Astrocyte (in vitro differentiated cells and primary cell): ENCODE data around the gene ALK. TPM values are rescaled to one million over a fixed set of nuclear protein-coding genes. Genes with fewer than 3 reads are reported as not detected.

Experiments
- DNase-seq: peaks from one replicate; pipeline ENCODE4 v3.0.0-alpha.2; 2010; ENCODE audit warnings: low read depth
- FAIRE-seq: peaks from 2 replicates; lab custom pipeline; 2011; peaks lifted over from hg19 to GRCh38; lab: Jason Lieb, UNC
- H2AFZ ChIP-seq: 2 replicates; pipeline ENCODE4 v1.6.0; 2012; ENCODE audit warnings: low read depth, low read length, inconsistent platforms
- H3K27ac ChIP-seq: 2 replicates; pipeline ENCODE4 v1.5.1; 2011; ENCODE audit warnings: low read depth, low read length, inconsistent platforms
- H3K27me3 ChIP-seq: 2 replicates; pipeline ENCODE4 v1.6.0; 2011; ENCODE audit warnings: low read length, inconsistent platforms; ENCODE audit not compliant: insufficient read depth
- H3K36me3 ChIP-seq: 2 replicates; pipeline ENCODE4 v1.5.1; 2011; ENCODE audit warnings: low read length, inconsistent platforms; ENCODE audit not compliant: insufficient read depth
- H3K4me1 ChIP-seq: 2 replicates; pipeline ENCODE4 v1.5.1; 2011; ENCODE audit warnings: low read length, inconsistent platforms; ENCODE audit not compliant: insufficient read depth
- H3K4me2 ChIP-seq: 2 replicates; pipeline ENCODE4 v1.6.0; 2012; ENCODE audit warnings: low read length, inconsistent platforms
- H3K4me3 ChIP-seq: 2 replicates; pipeline ENCODE4 v1.5.1; 2011; ENCODE audit warnings: low read depth, mild to moderate bottlenecking, low read length, inconsistent platforms; ENCODE audit not compliant: insufficient read depth
- H3K79me2 ChIP-seq: 2 replicates; pipeline ENCODE4 v1.6.0; 2012; ENCODE audit warnings: mild to moderate bottlenecking, low read length, inconsistent platforms; ENCODE audit not compliant: insufficient read depth
- H3K9ac ChIP-seq: 2 replicates; pipeline ENCODE4 v1.6.0; 2012; ENCODE audit warnings: mild to moderate bottlenecking, low read length, inconsistent platforms
- H3K9me3 ChIP-seq: 2 replicates; pipeline ENCODE4 v1.5.1; 2012; ENCODE audit warnings: low read depth, mild to moderate bottlenecking, low read length, inconsistent platforms; ENCODE audit not compliant: insufficient read depth
- H4K20me1 ChIP-seq: 2 replicates; pipeline ENCODE4 v1.6.0; 2012; ENCODE audit warnings: low read length, inconsistent platforms; ENCODE audit not compliant: insufficient read depth
- H3K27ac Mint-ChIP-seq: one replicate; pipeline ENCODE4 v1.8.0; 2021; ENCODE audit warnings: mild to moderate bottlenecking, mixed read lengths; ENCODE audit not compliant: unreplicated experiment
- H3K27me3 Mint-ChIP-seq: one replicate; pipeline ENCODE4 v1.8.0; 2021; ENCODE audit warnings: low read depth, mixed read lengths; ENCODE audit not compliant: unreplicated experiment
- H3K36me3 Mint-ChIP-seq: one replicate; pipeline ENCODE4 v1.8.0; 2021; ENCODE audit warnings: low read depth, mixed read lengths; ENCODE audit not compliant: unreplicated experiment
- H3K4me1 Mint-ChIP-seq: one replicate; pipeline ENCODE4 v1.8.0; 2021; ENCODE audit warnings: low read depth, mixed read lengths; ENCODE audit not compliant: unreplicated experiment
- H3K4me3 Mint-ChIP-seq: one replicate; pipeline ENCODE4 v1.8.0; 2021; ENCODE audit warnings: mild to moderate bottlenecking, moderate library complexity, mixed read lengths; ENCODE audit not compliant: unreplicated experiment
- H3K9me3 Mint-ChIP-seq: one replicate; pipeline ENCODE4 v1.8.0; 2021; ENCODE audit warnings: mild to moderate bottlenecking, mixed read lengths; ENCODE audit not compliant: unreplicated experiment
- CTCF ChIP-seq: IDR thresholded peaks from 2 replicates; pipeline ENCODE4 v1.5.1; 2011; ENCODE audit warnings: low read depth, mild to moderate bottlenecking, inconsistent platforms, low read length, moderate library complexity; ENCODE audit not compliant: insufficient read depth
- EZH2 ChIP-seq: IDR thresholded peaks from 2 replicates; pipeline ENCODE4 v1.6.1; 2012; ENCODE audit warnings: mild to moderate bottlenecking, low read length, inconsistent platforms; ENCODE audit not compliant: insufficient read depth
- total RNA-seq: library from RNA; stranded (reverse); gene quantifications from 2 replicates; pipeline ENCODE4 v1.2.1, GENCODE V29; 2021

Gene ALK
- total RNA-seq, 1 donor from 2014 or later: 0.16 TPM

DNA sequence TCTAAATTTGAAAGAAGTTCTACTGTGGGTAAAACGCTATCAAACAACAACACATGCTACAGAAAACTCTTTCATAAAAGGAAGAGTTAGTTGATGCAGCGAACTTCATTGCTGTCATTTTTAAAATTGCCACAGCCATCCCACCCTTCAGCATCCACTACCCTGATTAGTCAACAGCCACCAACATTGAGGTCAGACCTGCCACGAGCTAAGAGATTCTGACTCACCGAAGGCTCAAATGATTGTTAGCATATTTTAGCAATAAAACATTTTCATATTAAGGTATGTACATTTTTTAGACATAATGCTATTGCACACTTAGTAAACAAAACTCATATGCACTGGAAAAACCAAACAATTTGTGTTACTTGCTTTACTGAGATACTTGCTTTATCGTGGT lies 459.1 kb downstream of the ALK start:
- DNase-seq: peak; percentile 68
- Histone ChIP-seq H3K27me3 (no peaks in the 10 kb centered on the region), H3K4me2 (peak overlapping the region; percentile 67), H3K27ac (peak overlapping the region; percentile 83), H2AFZ (no peak overlapping the region), H3K79me2 (no peaks in the 10 kb centered on the region), H3K9ac (no peak overlapping the region), H4K20me1 (no peaks in the 10 kb centered on the region), H3K4me3 (no peak overlapping the region), H3K36me3 (no peaks in the 10 kb centered on the region), H3K4me1 (peaks cover 24% of the 10 kb centered on the region), H3K9me3 (no peaks in the 10 kb centered on the region)
- Mint-ChIP-seq H3K4me1 (peaks cover 37% of the 10 kb centered on the region), H3K27ac (peak overlapping the region; percentile 97), H3K36me3 (no peaks in the 10 kb centered on the region), H3K27me3 (no peaks in the 10 kb centered on the region), H3K9me3 (no peaks in the 10 kb centered on the region), H3K4me3 (no peak overlapping the region)
- TF ChIP-seq CTCF (no peak), EZH2 (no peak)
- FAIRE-seq: peak; percentile 87

GRCh38 chr2:29460190-29460589 lies 461.2 kb downstream of the ALK start:
- H3K27ac Mint-ChIP-seq: no peak overlapping the region
- H2AFZ ChIP-seq: no peak overlapping the region
- no peak overlapping the region for H3K4me3 ChIP-seq
- peak overlapping the region; percentile 14 for H3K4me2 ChIP-seq
- no peaks in the 10 kb centered on the region for H4K20me1 ChIP-seq
- no peaks in the 10 kb centered on the region for H3K36me3 ChIP-seq
- no peaks in the 10 kb centered on the region for H3K9me3 Mint-ChIP-seq
- no peaks in the 10 kb centered on the region for H3K9me3 ChIP-seq
- no peaks in the 10 kb centered on the region for H3K27me3 ChIP-seq
- H3K27ac ChIP-seq: no peak overlapping the region
- peaks cover 30% of the 10 kb centered on the region for H3K4me1 ChIP-seq
- no peaks in the 10 kb centered on the region for H3K27me3 Mint-ChIP-seq
- TF ChIP-seq CTCF (no peak), EZH2 (no peak)
- FAIRE-seq: no peak
- no peak overlapping the region for H3K9ac ChIP-seq
- no peak for DNase-seq
- no peaks in the 10 kb centered on the region for H3K36me3 Mint-ChIP-seq
- peaks cover 48% of the 10 kb centered on the region for H3K4me1 Mint-ChIP-seq
- H3K79me2 ChIP-seq: no peaks in the 10 kb centered on the region
- no peak overlapping the region for H3K4me3 Mint-ChIP-seq

DNA sequence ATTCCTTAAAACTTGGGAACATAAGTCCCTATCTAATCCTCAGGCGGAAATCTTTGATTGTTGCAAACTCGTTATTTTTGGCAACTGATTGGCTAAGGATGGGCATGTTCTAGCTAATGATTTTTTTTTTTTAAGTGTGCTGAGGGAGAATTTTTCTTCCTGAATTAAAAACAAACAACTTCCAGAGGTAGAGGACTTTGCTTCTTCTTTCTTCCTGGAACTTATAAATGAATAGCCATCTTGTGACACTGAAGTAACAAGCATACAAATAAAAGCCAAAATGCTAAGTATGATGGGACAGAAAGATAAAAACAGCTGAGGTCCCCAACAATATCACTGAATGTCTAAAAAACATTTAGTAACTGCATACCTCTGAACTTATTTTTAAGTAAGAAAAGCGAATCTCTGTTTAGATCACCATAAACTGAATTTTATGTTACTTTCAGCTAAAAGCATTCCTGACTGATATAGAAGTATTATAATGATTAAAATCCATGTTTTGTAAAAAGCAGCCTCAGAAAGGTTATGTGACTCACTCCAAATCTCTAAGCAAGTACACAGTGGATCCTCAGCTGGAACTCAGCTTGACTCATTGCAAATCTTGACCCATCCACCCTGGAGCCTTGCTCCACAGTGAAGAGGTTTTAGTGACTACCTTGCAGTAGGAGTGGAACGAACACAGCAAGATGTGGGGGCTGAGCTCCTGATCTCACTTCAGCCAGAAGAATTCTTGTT lies 461.8 kb downstream of the ALK start:
- TF ChIP-seq CTCF: no peak
- no peak for TF ChIP-seq EZH2
- DNase-seq (peak; percentile 76), FAIRE-seq (peak; percentile 64)
- H3K36me3 ChIP-seq: no peaks in the 10 kb centered on the region
- no peaks in the 10 kb centered on the region for H3K36me3 Mint-ChIP-seq
- no peaks in the 10 kb centered on the region for H3K79me2 ChIP-seq
- no peak overlapping the region for H3K9ac ChIP-seq
- H3K9me3 ChIP-seq: no peaks in the 10 kb centered on the region
- no peak overlapping the region for H3K27ac Mint-ChIP-seq
- H3K9me3 Mint-ChIP-seq: no peaks in the 10 kb centered on the region
- no peaks in the 10 kb centered on the region for H3K27me3 ChIP-seq
- no peaks in the 10 kb centered on the region for H3K27me3 Mint-ChIP-seq
- peaks cover 33% of the 10 kb centered on the region for H3K4me1 ChIP-seq
- peak overlapping the region; percentile 14 for H3K4me2 ChIP-seq
- H4K20me1 ChIP-seq: no peaks in the 10 kb centered on the region
- H2AFZ ChIP-seq: no peak overlapping the region
- H3K27ac ChIP-seq: no peak overlapping the region
- H3K4me1 Mint-ChIP-seq: peaks cover 53% of the 10 kb centered on the region
- no peak overlapping the region for H3K4me3 Mint-ChIP-seq
- H3K4me3 ChIP-seq: no peak overlapping the region
